Stimulated activated CD4-positive, alpha-beta T cell treated with anti-CD3 and anti-CD28 coated beads, Interleukin-15, amount 100 ng/mL, for 48 hours (primary cell): ENCODE measurements around the gene FAM171A1.

Experiments used
- DNase-seq, 2 donors: peaks; one replicate each; pipeline ENCODE4 v3.0.0-alpha.2; 2020; ENCODE audit warnings: low read depth in 2 of 2

Gene FAM171A1

GRCh38 chr10:15374156-15374555 lies 3.1 kb upstream of the FAM171A1 start:
- DNase-seq = no peak

- no peak for DNase-seq
These were observed 2.1 kb upstream of the FAM171A1 start for GRCh38 chr10:15373199-15373598.

- DNase-seq = no peak
These were observed 755 bp downstream of the FAM171A1 start for GRCh38 chr10:15370212-15370855.

- DNase-seq = no peak
These were observed 1.6 kb downstream of the FAM171A1 start for GRCh38 chr10:15369256-15370211.

GRCh38 chr10:15368101-15368855 lies 2.8 kb downstream of the FAM171A1 start:
- DNase-seq = no peak

DNA sequence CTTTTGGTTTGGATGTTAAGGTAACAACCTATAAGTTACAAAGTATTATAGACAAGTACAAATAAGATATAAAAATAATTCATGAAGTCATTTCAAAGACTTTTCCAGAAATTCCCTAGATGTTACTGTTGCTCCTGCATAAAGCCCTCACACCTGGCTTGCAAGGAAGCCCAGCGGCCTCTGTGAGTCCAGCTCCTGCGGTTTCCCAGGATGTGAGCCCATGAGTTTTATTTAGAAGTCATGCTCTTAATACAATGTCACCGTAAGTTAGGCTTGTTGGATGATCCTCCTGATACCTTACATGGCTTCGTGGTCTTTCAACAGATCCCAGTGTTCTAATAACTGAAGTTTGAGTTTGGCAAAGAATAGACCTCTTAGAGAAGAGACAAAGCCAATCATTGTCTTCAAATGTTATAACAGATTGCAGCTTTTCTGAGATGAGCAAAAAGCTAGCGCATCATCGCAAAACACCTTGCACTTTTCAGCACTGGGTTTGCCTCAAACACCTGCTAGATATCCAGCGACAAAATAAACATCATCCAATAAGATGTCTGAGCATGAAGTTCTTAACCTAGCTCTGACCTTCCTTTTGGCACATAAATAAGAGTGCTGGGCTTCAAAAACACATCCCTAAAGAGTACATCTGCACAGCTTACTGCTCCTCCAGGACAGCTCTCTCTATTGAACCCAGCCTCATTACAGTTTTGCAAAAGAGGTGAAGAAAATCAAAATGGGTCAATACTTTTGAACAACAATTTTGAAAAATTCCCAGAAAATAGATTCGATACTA lies 3.6 kb downstream of the FAM171A1 start:
- no peak for DNase-seq

GRCh38 chr10:15365692-15366091 lies 5.4 kb downstream of the FAM171A1 start:
- DNase-seq = no peak

- DNase-seq = no peak
These were observed 7.1 kb downstream of the FAM171A1 start for GRCh38 chr10:15364001-15364400.

DNA sequence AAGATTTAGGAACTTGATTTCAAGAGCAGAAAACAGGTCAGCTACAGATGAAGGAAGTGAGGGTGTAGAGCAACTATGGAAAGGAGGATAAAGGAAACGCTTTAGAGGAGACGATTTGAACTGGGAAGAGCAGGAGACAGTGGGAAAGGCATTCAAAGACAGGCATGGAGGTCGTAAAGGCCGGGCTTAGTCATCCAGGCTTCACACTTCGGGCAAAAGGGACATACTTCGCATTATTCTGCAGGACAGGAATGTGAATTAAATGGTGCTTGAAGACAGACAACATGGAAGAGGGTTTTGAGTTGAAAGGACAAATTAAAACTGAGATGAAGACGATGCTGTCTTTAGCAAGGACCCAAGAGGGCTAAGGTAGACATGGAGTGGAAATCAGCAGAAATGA lies 8.1 kb downstream of the FAM171A1 start:
- DNase-seq = no peak

GRCh38 chr10:15361131-15361530 lies 10.0 kb downstream of the FAM171A1 start:
- DNase-seq = no peak

DNA sequence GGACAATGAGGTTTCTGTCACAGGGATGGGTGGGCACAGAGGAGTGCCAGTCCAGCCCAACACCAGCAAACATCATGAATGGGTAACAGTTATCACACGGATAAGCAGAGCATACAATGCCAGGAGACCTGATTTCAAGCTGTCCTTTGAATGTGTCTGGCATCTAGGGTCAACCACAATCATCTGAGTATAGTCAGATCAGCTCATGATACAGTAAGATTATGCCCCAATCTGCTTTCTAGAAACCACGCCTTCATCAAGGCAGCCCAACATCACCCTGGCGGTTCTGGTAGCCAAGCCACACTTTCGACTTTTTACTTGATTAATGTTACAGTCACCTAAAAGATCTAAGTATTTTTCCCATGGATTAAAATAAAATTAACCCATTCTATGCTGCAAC lies 10.5 kb downstream of the FAM171A1 start:
- no peak for DNase-seq

GRCh38 chr10:15353471-15354017 lies 17.5 kb downstream of the FAM171A1 start:
- no peak for DNase-seq

DNA sequence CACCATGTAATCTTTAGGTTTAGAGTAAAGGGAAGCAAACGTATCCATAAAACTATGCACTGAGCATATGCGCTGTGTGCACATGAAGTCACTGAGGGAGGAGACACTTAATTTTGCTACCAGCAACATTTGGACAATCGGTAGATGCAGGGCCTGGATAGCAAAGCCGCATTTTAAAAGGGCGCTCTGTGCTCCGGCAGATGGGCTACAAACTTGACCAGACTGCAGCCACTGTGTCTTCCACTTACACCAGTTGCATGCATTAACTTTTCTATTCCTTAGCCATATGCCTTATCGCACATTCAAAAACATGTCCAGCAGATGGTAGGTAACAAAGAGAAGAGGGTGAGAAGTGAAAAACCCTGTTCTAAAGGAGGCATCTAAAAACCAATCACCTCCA lies 18.3 kb downstream of the FAM171A1 start:
- no peak for DNase-seq

- DNase-seq = no peak
These were observed 18.9 kb downstream of the FAM171A1 start for GRCh38 chr10:15352201-15352600.

DNA sequence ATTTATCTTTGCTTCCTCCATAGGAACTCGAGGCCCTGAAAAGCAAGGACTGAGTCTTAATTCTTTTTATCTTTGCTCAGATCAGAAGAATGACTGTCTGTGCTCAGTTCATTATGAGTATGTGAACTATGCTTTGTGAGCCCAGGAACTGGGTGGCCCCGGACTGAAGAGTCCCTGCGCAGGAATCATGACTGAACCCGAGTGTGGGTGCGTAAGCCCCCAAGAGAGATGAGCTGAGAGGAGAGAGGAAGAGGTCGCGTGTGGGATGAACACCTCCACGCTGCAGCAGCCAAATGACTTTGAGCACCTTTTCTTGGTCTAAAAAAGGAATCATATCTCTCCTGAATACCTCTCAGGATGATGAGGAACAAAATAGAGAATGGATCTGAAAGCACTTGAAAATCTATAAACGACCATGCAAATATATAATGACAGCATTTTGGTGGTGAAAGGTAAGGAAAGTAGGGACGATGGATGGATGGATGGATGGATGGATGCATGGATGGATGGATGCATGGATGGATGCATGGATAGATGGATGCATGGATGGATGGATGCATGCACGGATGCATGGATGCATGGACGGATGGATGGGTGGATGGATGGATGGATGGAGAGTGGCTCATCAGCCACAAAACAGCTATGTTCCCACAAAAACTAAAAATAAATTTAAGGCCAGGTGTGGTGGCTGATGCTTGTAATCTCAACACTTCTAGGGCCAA lies 19.8 kb downstream of the FAM171A1 start:
- DNase-seq = no peak

DNA sequence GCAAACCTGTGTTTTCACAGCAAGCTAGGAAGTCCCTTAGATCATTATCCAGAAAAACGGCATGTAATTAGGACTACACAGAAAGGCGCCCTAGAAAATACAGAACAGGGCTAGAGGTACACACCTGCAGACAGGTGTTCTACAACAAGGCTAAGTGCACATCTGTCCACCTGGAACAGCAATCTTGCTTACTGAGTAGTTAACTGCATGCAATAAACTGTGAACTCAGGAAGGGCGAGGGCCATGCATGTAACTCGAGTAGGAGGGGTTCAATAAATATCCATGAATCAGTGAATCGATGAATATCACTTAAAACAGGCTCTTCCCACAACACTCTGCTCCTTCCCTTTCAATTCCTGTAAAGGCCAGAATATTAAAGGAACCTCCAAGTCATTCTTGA lies 22.0 kb downstream of the FAM171A1 start:
- DNase-seq = no peak

GRCh38 chr10:15348579-15348978 lies 22.5 kb downstream of the FAM171A1 start:
- no peak for DNase-seq

DNA sequence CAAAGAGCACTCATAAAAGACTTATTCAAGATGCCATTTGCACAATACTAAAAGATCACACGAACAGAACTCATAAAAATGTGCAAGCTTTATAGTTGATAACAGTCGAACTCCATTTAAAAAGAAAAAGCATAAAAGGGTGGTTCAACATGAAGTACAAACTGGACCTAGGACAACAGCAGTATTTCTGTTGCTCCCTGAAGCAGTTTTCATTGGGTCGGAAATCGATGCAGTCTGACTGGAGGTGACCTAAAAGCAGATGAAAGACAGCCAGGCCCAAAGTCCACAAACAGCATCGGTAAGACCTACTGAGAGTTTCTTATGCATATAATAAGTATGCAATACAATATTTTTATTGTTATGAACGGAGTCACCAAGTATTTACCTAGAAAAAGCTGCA lies 23.9 kb downstream of the FAM171A1 start:
- DNase-seq = no peak

- no peak for DNase-seq
These were observed 24.5 kb downstream of the FAM171A1 start for GRCh38 chr10:15346440-15347141.

DNA sequence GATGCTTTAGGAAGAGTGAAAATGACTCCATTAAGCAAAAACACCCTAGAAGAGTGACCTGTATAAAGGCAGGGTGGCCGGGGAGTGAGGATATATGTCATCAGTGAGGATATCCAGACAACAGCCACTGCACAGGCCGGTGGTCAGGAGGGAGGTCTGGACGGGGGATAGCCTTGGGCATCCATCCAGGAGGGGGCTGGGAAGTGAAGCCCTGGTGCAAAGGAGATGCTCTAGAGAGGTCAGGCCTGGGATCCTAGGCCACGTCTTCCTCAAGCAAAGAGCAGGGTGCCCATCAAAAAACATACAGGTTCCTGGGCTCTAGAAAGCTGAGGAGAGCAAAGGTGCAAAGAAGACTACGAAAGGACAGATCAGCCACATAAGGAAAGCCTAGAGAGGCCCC lies 25.6 kb downstream of the FAM171A1 start:
- DNase-seq = no peak
